HUES6 (cell line): ENCODE results near the gene ANKFN1.

Experiments
- H3K27ac ChIP-seq: 2 replicates; pipeline ENCODE4 v1.7.0; 2013; ENCODE audit warnings: low read depth, mild to moderate bottlenecking, low read length, inconsistent platforms
- H3K27me3 ChIP-seq: 2 replicates; pipeline ENCODE4 v1.6.1; 2013; ENCODE audit warnings: low read length; ENCODE audit not compliant: control insufficient read depth, insufficient read depth
- H3K36me3 ChIP-seq: 2 replicates; pipeline ENCODE4 v1.6.1; 2013; ENCODE audit warnings: low read length; ENCODE audit not compliant: control insufficient read depth, insufficient read depth
- H3K4me1 ChIP-seq: 2 replicates; pipeline ENCODE4 v1.6.1; 2013; ENCODE audit warnings: low read length; ENCODE audit not compliant: control insufficient read depth, insufficient read depth
- H3K4me3 ChIP-seq: 2 replicates; pipeline ENCODE4 v1.5.1; 2013; ENCODE audit warnings: low read depth, low read length
- H3K9ac ChIP-seq: one replicate; pipeline ENCODE4 v1.6.1; 2013; ENCODE audit warnings: mild to moderate bottlenecking, low read length
- H3K9me3 ChIP-seq: 2 replicates; pipeline ENCODE4 v1.6.1; 2013; ENCODE audit warnings: low read depth, low read length; ENCODE audit not compliant: control insufficient read depth, insufficient read depth

The ANKFN1 gene

GRCh38 chr17:56471696-56472095 is 318.4 kb downstream of the ANKFN1 start:
- Histone ChIP-seq H3K27me3 (no peaks in the 10 kb centered on the region), H3K4me3 (no peak overlapping the region), H3K36me3 (no peaks in the 10 kb centered on the region), H3K9ac (no peak overlapping the region), H3K27ac (no peak overlapping the region), H3K9me3 (peaks cover 10% of the 10 kb centered on the region), H3K4me1 (no peaks in the 10 kb centered on the region)

GRCh38 chr17:56475116-56475515 is 321.8 kb downstream of the ANKFN1 start:
- Histone ChIP-seq H3K9me3 (peaks cover 10% of the 10 kb centered on the region), H3K4me3 (no peak overlapping the region), H3K36me3 (no peaks in the 10 kb centered on the region), H3K27me3 (no peaks in the 10 kb centered on the region), H3K9ac (no peak overlapping the region), H3K27ac (no peak overlapping the region), H3K4me1 (no peaks in the 10 kb centered on the region)

- Histone ChIP-seq H3K27me3 (no peaks in the 10 kb centered on the region), H3K4me1 (no peaks in the 10 kb centered on the region), H3K9me3 (no peaks in the 10 kb centered on the region), H3K4me3 (no peak overlapping the region), H3K36me3 (no peaks in the 10 kb centered on the region), H3K27ac (no peak overlapping the region), H3K9ac (no peak overlapping the region)
Measured at GRCh38 chr17:56478836-56479447, 325.7 kb downstream of the ANKFN1 start.

GRCh38 chr17:56480501-56480900 is 327.2 kb downstream of the ANKFN1 start:
- H3K36me3 ChIP-seq: no peaks in the 10 kb centered on the region
- H3K27me3 ChIP-seq: no peaks in the 10 kb centered on the region
- no peak overlapping the region for H3K27ac ChIP-seq
- no peaks in the 10 kb centered on the region for H3K4me1 ChIP-seq
- no peak overlapping the region for H3K9ac ChIP-seq
- no peaks in the 10 kb centered on the region for H3K9me3 ChIP-seq
- no peak overlapping the region for H3K4me3 ChIP-seq

GRCh38 chr17:56481659-56482058 is 328.4 kb downstream of the ANKFN1 start:
- no peaks in the 10 kb centered on the region for H3K27me3 ChIP-seq
- H3K36me3 ChIP-seq: no peaks in the 10 kb centered on the region
- no peak overlapping the region for H3K27ac ChIP-seq
- H3K9me3 ChIP-seq: no peaks in the 10 kb centered on the region
- no peaks in the 10 kb centered on the region for H3K4me1 ChIP-seq
- no peak overlapping the region for H3K4me3 ChIP-seq
- no peak overlapping the region for H3K9ac ChIP-seq

GRCh38 chr17:56482229-56482628 is 329.0 kb downstream of the ANKFN1 start:
- Histone ChIP-seq H3K4me3 (no peak overlapping the region), H3K9ac (no peak overlapping the region), H3K27ac (no peak overlapping the region), H3K4me1 (no peaks in the 10 kb centered on the region), H3K36me3 (no peaks in the 10 kb centered on the region), H3K27me3 (no peaks in the 10 kb centered on the region), H3K9me3 (no peaks in the 10 kb centered on the region)

GRCh38 chr17:56486732-56487131 is 333.5 kb downstream of the ANKFN1 start:
- no peak overlapping the region for H3K4me3 ChIP-seq
- H3K36me3 ChIP-seq: no peaks in the 10 kb centered on the region
- H3K9ac ChIP-seq: no peak overlapping the region
- no peaks in the 10 kb centered on the region for H3K9me3 ChIP-seq
- no peaks in the 10 kb centered on the region for H3K4me1 ChIP-seq
- H3K27ac ChIP-seq: no peak overlapping the region
- no peaks in the 10 kb centered on the region for H3K27me3 ChIP-seq

- no peaks in the 10 kb centered on the region for H3K27me3 ChIP-seq
- no peak overlapping the region for H3K27ac ChIP-seq
- H3K9ac ChIP-seq: no peak overlapping the region
- H3K36me3 ChIP-seq: no peaks in the 10 kb centered on the region
- no peak overlapping the region for H3K4me3 ChIP-seq
- no peaks in the 10 kb centered on the region for H3K4me1 ChIP-seq
- no peaks in the 10 kb centered on the region for H3K9me3 ChIP-seq
Measured at GRCh38 chr17:56488800-56489199, 335.5 kb downstream of the ANKFN1 start.

- Histone ChIP-seq H3K9ac (no peak overlapping the region), H3K4me3 (no peak overlapping the region), H3K4me1 (no peaks in the 10 kb centered on the region), H3K27ac (no peak overlapping the region), H3K36me3 (no peaks in the 10 kb centered on the region), H3K27me3 (no peaks in the 10 kb centered on the region), H3K9me3 (no peaks in the 10 kb centered on the region)
Measured at GRCh38 chr17:56489980-56490379, 336.7 kb downstream of the ANKFN1 start.

GRCh38 chr17:56495556-56495955 is 342.3 kb downstream of the ANKFN1 start:
- H3K36me3 ChIP-seq: no peaks in the 10 kb centered on the region
- H3K4me3 ChIP-seq: no peak overlapping the region
- no peaks in the 10 kb centered on the region for H3K9me3 ChIP-seq
- no peak overlapping the region for H3K9ac ChIP-seq
- no peaks in the 10 kb centered on the region for H3K27me3 ChIP-seq
- no peaks in the 10 kb centered on the region for H3K4me1 ChIP-seq
- no peak overlapping the region for H3K27ac ChIP-seq

- H3K4me3 ChIP-seq: no peak overlapping the region
- no peak overlapping the region for H3K27ac ChIP-seq
Measured at GRCh38 chr17:56497132-56497531, 343.9 kb downstream of the ANKFN1 start.

More at GRCh38 chr17:56497132-56497531, 343.9 kb downstream of the ANKFN1 start:
- no peak overlapping the region for H3K9ac ChIP-seq
- no peaks in the 10 kb centered on the region for H3K4me1 ChIP-seq
- H3K9me3 ChIP-seq: no peaks in the 10 kb centered on the region
- H3K27me3 ChIP-seq: no peaks in the 10 kb centered on the region
- H3K36me3 ChIP-seq: no peaks in the 10 kb centered on the region
